ENCODE results near the gene COL18A1.

DNA sequence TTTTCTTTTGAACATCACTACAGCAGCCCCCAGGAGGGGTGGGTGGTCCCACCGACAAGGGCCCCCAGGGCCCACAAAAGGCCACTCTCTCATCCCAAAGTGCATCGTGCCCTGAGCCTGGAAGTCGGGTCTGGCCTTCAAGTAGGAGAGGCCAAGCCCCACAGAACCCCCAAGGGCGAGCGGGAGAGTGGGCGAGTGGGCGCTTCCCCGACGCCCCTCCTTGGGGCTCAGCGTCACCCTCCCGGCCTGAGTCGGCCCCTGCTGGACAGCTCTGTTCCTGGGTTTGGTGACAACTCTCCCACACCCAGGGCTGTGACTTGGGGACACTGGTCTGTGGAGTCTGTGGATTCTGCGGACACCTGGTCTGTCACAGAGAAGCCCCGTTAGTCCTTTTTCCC lies 42.2 kb upstream of the COL18A1 start:
- no peak for TF ChIP-seq EZH2 (IDR thresholded peaks at IDR 0.05; ENCODE audit: borderline replicate concordance, insufficient read depth, low read depth, low read length, poor library complexity, severe bottlenecking)
- TF ChIP-seq, protein P1, sequence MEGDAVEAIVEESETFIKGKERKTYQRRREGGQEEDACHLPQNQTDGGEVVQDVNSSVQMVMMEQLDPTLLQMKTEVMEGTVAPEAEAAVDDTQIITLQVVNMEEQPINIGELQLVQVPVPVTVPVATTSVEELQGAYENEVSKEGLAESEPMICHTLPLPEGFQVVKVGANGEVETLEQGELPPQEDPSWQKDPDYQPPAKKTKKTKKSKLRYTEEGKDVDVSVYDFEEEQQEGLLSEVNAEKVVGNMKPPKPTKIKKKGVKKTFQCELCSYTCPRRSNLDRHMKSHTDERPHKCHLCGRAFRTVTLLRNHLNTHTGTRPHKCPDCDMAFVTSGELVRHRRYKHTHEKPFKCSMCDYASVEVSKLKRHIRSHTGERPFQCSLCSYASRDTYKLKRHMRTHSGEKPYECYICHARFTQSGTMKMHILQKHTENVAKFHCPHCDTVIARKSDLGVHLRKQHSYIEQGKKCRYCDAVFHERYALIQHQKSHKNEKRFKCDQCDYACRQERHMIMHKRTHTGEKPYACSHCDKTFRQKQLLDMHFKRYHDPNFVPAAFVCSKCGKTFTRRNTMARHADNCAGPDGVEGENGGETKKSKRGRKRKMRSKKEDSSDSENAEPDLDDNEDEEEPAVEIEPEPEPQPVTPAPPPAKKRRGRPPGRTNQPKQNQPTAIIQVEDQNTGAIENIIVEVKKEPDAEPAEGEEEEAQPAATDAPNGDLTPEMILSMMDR (IDR thresholded peaks at IDR 0.05) = no peak
